ENCODE measurements around the gene AHDC1.
A peak's percentile ranks its signal among the peaks of the same experiment; 100 is the strongest.

The AHDC1 gene

GRCh38 chr1:27589841-27590426, 14.0 kb downstream of the AHDC1 start (continued):
- TF ChIP-seq, protein P1, sequence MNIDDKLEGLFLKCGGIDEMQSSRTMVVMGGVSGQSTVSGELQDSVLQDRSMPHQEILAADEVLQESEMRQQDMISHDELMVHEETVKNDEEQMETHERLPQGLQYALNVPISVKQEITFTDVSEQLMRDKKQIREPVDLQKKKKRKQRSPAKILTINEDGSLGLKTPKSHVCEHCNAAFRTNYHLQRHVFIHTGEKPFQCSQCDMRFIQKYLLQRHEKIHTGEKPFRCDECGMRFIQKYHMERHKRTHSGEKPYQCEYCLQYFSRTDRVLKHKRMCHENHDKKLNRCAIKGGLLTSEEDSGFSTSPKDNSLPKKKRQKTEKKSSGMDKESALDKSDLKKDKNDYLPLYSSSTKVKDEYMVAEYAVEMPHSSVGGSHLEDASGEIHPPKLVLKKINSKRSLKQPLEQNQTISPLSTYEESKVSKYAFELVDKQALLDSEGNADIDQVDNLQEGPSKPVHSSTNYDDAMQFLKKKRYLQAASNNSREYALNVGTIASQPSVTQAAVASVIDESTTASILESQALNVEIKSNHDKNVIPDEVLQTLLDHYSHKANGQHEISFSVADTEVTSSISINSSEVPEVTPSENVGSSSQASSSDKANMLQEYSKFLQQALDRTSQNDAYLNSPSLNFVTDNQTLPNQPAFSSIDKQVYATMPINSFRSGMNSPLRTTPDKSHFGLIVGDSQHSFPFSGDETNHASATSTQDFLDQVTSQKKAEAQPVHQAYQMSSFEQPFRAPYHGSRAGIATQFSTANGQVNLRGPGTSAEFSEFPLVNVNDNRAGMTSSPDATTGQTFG (tag by site-specific recombination; IDR thresholded peaks at IDR 0.05; ENCODE audit: borderline replicate concordance) = no peak
- TF ChIP-seq KLF8 (tag by site-specific recombination; IDR thresholded peaks at IDR 0.05) (no peak), ZNF561 (tag by site-specific recombination; IDR thresholded peaks at IDR 0.05; ENCODE audit: borderline replicate concordance) (no peak), ZNF423 (tag by site-specific recombination; IDR thresholded peaks at IDR 0.05) (peak; percentile 96), ZNF701 (tag by site-specific recombination; IDR thresholded peaks at IDR 0.05) (no peak), ZNF677 (tag by site-specific recombination; IDR thresholded peaks at IDR 0.05) (no peak), ZBTB49 (tag by site-specific recombination; IDR thresholded peaks at IDR 0.05; ENCODE audit: low read depth) (no peak), YY1 (tag by site-specific recombination; IDR thresholded peaks at IDR 0.05) (no peak), SCRT1 (tag by site-specific recombination; IDR thresholded peaks at IDR 0.05; ENCODE audit: borderline replicate concordance) (no peak), ZNF266 (tag by site-specific recombination; IDR thresholded peaks at IDR 0.05; ENCODE audit: low read depth) (no peak), ZNF626 (tag by site-specific recombination; IDR thresholded peaks at IDR 0.05) (no peak), ZSCAN30 (tag by site-specific recombination; IDR thresholded peaks at IDR 0.05) (no peak), ZNF133 (tag by site-specific recombination; IDR thresholded peaks at IDR 0.05) (no peak), IKZF3 (tag by site-specific recombination; IDR thresholded peaks at IDR 0.05) (no peak)

DNA sequence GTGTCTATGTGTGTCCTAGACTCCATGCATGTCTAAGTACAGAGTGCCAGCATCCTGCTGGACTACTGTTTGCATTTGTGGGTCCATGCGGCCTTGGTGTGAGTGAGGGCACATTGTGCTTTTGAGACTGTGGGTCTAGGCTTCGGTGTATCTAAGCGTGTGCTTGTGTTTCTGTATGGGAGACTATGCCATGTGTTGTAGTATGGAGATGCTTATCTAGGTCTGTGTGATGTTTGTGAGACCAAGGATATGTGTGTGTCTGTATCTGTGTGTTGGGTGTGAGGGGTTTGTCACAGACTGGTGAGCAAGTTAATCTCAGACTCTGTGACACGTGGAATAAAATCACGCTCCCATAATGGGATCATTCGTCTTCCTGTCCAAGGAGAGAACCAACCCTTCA, 14.5 kb downstream of the AHDC1 start:
- H3K27ac ChIP-seq (ENCODE audit: extremely low read depth, low read depth, low read length) = no peak overlapping the region
- POLR2A ChIA-PET = interaction anchor here (1.8 kb wide), 1 partner anchor 32 kb away, joined by 5 read pairs; no protein-coding TSS in a partner anchor
- TF ChIP-seq ZNF701 (tag by site-specific recombination; IDR thresholded peaks at IDR 0.05) (no peak), ZNF677 (tag by site-specific recombination; IDR thresholded peaks at IDR 0.05) (no peak), ZFP69B (tag by site-specific recombination; IDR thresholded peaks at IDR 0.05) (no peak), ZNF114 (tag by site-specific recombination; IDR thresholded peaks at IDR 0.05) (no peak), SP3 (tag by site-specific recombination; IDR thresholded peaks at IDR 0.05) (no peak), ZBTB20 (tag by site-specific recombination; IDR thresholded peaks at IDR 0.05) (no peak), ZNF24 (tag by site-specific recombination; IDR thresholded peaks at IDR 0.05) (no peak), ZNF221 (tag by site-specific recombination; IDR thresholded peaks at IDR 0.05; ENCODE audit: borderline replicate concordance) (no peak)
- TF ChIP-seq, protein P2, sequence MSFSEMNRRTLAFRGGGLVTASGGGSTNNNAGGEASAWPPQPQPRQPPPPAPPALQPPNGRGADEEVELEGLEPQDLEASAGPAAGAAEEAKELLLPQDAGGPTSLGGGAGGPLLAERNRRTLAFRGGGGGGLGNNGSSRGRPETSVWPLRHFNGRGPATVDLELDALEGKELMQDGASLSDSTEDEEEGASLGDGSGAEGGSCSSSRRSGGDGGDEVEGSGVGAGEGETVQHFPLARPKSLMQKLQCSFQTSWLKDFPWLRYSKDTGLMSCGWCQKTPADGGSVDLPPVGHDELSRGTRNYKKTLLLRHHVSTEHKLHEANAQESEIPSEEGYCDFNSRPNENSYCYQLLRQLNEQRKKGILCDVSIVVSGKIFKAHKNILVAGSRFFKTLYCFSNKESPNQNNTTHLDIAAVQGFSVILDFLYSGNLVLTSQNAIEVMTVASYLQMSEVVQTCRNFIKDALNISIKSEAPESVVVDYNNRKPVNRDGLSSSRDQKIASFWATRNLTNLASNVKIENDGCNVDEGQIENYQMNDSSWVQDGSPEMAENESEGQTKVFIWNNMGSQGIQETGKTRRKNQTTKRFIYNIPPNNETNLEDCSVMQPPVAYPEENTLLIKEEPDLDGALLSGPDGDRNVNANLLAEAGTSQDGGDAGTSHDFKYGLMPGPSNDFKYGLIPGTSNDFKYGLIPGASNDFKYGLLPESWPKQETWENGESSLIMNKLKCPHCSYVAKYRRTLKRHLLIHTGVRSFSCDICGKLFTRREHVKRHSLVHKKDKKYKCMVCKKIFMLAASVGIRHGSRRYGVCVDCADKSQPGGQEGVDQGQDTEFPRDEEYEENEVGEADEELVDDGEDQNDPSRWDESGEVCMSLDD (tag by site-specific recombination; IDR thresholded peaks at IDR 0.05) = no peak
- TF ChIP-seq, protein P1 (tag by site-specific recombination; IDR thresholded peaks at IDR 0.05; ENCODE audit: borderline replicate concordance) = no peak
- TF ChIP-seq, protein P3, sequence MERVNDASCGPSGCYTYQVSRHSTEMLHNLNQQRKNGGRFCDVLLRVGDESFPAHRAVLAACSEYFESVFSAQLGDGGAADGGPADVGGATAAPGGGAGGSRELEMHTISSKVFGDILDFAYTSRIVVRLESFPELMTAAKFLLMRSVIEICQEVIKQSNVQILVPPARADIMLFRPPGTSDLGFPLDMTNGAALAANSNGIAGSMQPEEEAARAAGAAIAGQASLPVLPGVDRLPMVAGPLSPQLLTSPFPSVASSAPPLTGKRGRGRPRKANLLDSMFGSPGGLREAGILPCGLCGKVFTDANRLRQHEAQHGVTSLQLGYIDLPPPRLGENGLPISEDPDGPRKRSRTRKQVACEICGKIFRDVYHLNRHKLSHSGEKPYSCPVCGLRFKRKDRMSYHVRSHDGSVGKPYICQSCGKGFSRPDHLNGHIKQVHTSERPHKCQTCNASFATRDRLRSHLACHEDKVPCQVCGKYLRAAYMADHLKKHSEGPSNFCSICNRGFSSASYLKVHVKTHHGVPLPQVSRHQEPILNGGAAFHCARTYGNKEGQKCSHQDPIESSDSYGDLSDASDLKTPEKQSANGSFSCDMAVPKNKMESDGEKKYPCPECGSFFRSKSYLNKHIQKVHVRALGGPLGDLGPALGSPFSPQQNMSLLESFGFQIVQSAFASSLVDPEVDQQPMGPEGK (tag by site-specific recombination; IDR thresholded peaks at IDR 0.05) = no peak

More for the DNA sequence above, 14.5 kb downstream of the AHDC1 start:
- CTCF ChIA-PET = interaction anchor here (1.8 kb wide), 1 partner anchor 14 kb away, joined by 6 read pairs; no protein-coding TSS in a partner anchor
- no peaks in the 10 kb centered on the region for H3K9me3 ChIP-seq (ENCODE audit: control insufficient read depth, insufficient read depth, low read depth, low read length)
- no peak overlapping the region for H3K4me3 ChIP-seq (ENCODE audit: low read depth, low read length)
- H3K36me3 ChIP-seq (ENCODE audit: control insufficient read depth in 2 of 2, insufficient read depth in 1 of 2, low read length in 2 of 2) = peaks cover 0 to 13% of the 10 kb centered on the region in 2 experiments; a peak in 1 of 3 replicates
- H3K4me1 ChIP-seq (ENCODE audit: control insufficient read depth, insufficient read depth, low read length) = peaks cover 13% of the 10 kb centered on the region
